Activated naive CD4-positive, alpha-beta T cell treated with Interleukin-2 at 50 U/mL for 16 hours (primary cell): ENCODE data around the gene C12orf76.

ENCODE experiments used
- DNase-seq: peaks from one replicate; pipeline ENCODE4 v3.0.0-alpha.2; 2020

Gene C12orf76

DNA sequence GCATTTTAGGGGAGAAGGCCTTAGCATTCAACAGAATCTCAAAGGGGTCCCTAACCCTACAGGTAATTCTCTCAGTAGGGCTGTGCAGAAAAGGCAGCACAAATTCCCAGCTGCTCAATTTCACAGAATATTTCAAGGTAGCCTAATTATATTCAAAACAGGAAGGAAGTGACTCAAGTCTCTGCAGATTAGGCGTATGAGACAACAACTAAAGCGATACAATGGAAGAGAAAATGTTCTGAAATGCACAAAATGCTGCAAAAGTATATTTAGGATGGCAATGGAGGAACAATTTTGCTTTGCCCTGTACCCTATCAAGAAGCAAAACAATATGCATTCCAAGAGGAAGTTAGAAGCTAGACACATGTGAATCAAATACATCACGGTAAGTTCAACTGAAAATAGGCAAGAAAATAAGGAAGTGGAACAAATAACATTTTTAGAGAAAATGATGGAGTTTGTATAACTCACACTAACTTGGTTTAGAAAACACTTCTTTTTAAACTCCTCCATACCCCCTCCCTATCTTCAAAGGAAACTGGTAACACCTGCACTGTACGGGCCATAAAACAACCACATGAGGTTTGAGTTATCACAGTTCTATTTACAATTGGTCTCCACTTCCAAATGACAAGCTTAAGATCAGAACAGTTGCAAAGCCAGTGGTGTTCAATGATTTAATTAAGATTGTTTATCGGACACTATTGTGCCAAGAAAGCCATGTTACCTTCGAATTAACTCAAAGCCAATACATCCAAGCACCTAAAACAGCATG, 53.7 kb downstream of the C12orf76 start:
- no peak for DNase-seq

DNA sequence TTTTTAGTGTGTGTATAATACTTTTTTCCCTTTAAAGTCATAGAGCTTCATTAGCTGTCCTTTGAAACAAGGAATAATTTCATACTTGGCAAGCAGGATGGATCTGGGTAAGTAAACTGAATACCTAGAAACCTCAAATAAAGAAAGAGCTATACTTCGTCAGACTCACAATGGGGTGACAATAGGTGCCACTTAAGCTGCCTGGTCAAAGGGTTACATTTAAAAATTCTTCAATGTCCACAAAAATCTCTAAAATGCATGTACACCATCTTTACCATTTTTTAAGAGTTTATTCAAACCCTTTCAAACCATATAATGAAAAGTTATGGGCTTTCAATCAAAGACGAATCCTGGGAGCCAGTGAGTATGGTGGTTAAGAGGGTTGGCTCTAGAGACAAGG, 55.2 kb downstream of the C12orf76 start:
- no peak for DNase-seq

DNA sequence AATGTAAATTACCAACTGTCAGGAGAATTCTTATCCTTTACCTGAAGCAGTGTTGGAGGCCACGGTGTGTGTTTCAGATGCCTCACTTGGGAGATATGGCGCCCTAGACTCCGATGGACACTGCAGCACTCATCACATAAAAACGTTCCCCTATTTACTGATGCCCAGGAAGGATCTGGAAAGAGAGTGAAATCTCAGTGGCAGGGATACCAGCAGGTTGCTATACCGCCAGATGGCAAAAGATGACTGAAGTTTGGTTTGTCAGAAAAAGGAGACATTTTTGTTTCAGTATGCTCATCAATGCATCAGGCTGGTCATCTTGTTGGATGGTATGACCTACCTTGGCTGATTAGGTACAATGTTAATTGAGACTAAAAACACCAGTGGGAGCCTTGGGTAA, 56.7 kb downstream of the C12orf76 start:
- DNase-seq = no peak
